IMR-90 (cell line): ENCODE results near the gene TRIM26.

ENCODE experiments used
- CEBPB ChIP-seq: IDR thresholded peaks from 2 replicates; pipeline ENCODE4 v1.6.1; 2012; ENCODE audit warnings: low read depth, low read length, improper control_type of control experiment
- FOS ChIP-seq: fragments of 150-350 bp; IDR thresholded peaks from 2 replicates; pipeline ENCODE4 v1.6.1; 2016; ENCODE audit warnings: low read depth, low read length
- MAFK ChIP-seq: IDR thresholded peaks from 2 replicates; pipeline ENCODE4 v1.6.1; 2012; ENCODE audit warnings: low read depth, low read length, improper control_type of control experiment
- MXI1 ChIP-seq: IDR thresholded peaks from 2 replicates; pipeline ENCODE4 v1.6.1; 2012; ENCODE audit warnings: low read depth, mild to moderate bottlenecking, low read length, moderate library complexity, borderline replicate concordance
- POLR2A ChIP-seq: IDR thresholded peaks from 2 replicates; pipeline ENCODE4 v1.6.1; 2012; ENCODE audit warnings: mild to moderate bottlenecking, low read depth, low read length
- RAD21 ChIP-seq: IDR thresholded peaks from 2 replicates; pipeline ENCODE4 v1.6.1; 2012; ENCODE audit warnings: low read length, improper control_type of control experiment
- RCOR1 ChIP-seq: IDR thresholded peaks from 2 replicates; pipeline ENCODE4 v1.6.1; 2012; ENCODE audit warnings: mild to moderate bottlenecking, low read length, improper control_type of control experiment; ENCODE audit not compliant: insufficient replicate concordance
- RFX5 ChIP-seq: IDR thresholded peaks from 2 replicates; pipeline ENCODE4 v1.8.0; 2012; ENCODE audit warnings: low read depth, mild to moderate bottlenecking, low read length, moderate library complexity
- SMC3 ChIP-seq: fragments of 150-350 bp; IDR thresholded peaks from 2 replicates; pipeline ENCODE4 v1.6.1; 2016; ENCODE audit warnings: low read depth, mild to moderate bottlenecking, antibody characterized with exemption, low read length, moderate library complexity
- USF2 ChIP-seq: fragments of 150-350 bp; IDR thresholded peaks from 2 replicates; pipeline ENCODE4 v1.6.1; 2017; ENCODE audit warnings: mild to moderate bottlenecking, antibody characterized with exemption, low read length, low read depth
- TF ChIP-seq, protein P1 (sequence below): conservative IDR thresholded peaks from 2 replicates; pipeline ENCODE4 v1.5.1; 2012; ENCODE audit warnings: mild to moderate bottlenecking, low read depth, low read length, improper control_type of control experiment
- TF ChIP-seq, protein P2 (sequence below): fragments of 150-350 bp; IDR thresholded peaks from 2 replicates; pipeline ENCODE4 v1.6.1; 2016; ENCODE audit warnings: low read depth, mild to moderate bottlenecking, low read length, moderate library complexity, borderline replicate concordance

- TF ChIP-seq, protein P1, sequence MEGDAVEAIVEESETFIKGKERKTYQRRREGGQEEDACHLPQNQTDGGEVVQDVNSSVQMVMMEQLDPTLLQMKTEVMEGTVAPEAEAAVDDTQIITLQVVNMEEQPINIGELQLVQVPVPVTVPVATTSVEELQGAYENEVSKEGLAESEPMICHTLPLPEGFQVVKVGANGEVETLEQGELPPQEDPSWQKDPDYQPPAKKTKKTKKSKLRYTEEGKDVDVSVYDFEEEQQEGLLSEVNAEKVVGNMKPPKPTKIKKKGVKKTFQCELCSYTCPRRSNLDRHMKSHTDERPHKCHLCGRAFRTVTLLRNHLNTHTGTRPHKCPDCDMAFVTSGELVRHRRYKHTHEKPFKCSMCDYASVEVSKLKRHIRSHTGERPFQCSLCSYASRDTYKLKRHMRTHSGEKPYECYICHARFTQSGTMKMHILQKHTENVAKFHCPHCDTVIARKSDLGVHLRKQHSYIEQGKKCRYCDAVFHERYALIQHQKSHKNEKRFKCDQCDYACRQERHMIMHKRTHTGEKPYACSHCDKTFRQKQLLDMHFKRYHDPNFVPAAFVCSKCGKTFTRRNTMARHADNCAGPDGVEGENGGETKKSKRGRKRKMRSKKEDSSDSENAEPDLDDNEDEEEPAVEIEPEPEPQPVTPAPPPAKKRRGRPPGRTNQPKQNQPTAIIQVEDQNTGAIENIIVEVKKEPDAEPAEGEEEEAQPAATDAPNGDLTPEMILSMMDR = no peak
- TF ChIP-seq USF2 (no peak), RFX5 (no peak), RAD21 (no peak), SMC3 (no peak), MXI1 (no peak), MAFK (no peak), CEBPB (no peak), FOS (no peak), POLR2A (no peak), RCOR1 (no peak)
- TF ChIP-seq, protein P2, sequence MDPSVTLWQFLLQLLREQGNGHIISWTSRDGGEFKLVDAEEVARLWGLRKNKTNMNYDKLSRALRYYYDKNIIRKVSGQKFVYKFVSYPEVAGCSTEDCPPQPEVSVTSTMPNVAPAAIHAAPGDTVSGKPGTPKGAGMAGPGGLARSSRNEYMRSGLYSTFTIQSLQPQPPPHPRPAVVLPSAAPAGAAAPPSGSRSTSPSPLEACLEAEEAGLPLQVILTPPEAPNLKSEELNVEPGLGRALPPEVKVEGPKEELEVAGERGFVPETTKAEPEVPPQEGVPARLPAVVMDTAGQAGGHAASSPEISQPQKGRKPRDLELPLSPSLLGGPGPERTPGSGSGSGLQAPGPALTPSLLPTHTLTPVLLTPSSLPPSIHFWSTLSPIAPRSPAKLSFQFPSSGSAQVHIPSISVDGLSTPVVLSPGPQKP = no peak
Measured at GRCh38 chr6:30157999-30158398, 55.2 kb downstream of the TRIM26 start.
